Measurements from ENCODE around the gene RHBG.
"Not testable (repeated sequence)": the region's sequence is repeated elsewhere in the genome, so short reads cannot be mapped to it uniquely, and the experiment has no call there.

Gene RHBG

GRCh38 chr1:156368889-156369684 is at the start of gene RHBG:
TSS of gene RHBG (plus strand) at chr1:156369211. CDS start at chr1:156369250, 39 bp downstream.
- no peak for DNase-seq (ENCODE audit: low read depth)

GRCh38 chr1:156319664-156320063 is 49.3 kb upstream of the RHBG start:
- DNase-seq (ENCODE audit: low read depth): no peak

- no peak for DNase-seq (ENCODE audit: low read depth)
These were observed 48.5 kb upstream of the RHBG start for GRCh38 chr1:156320560-156320959.

GRCh38 chr1:156323179-156323578 is 45.8 kb upstream of the RHBG start:
- not testable (repeated sequence) for DNase-seq (ENCODE audit: low read depth)

GRCh38 chr1:156336242-156336641 is 32.8 kb upstream of the RHBG start:
- DNase-seq (ENCODE audit: low read depth): no peak

GRCh38 chr1:156337052-156337887 is 31.7 kb upstream of the RHBG start:
- DNase-seq (ENCODE audit: low read depth): no peak

GRCh38 chr1:156337888-156338179 is 31.2 kb upstream of the RHBG start:
- peak; percentile 3 for DNase-seq (ENCODE audit: low read depth)

GRCh38 chr1:156338180-156338976 is 30.6 kb upstream of the RHBG start, which contains the start of the genes CCT3 and TSACC:
TSS of gene CCT3 (minus strand) at chr1:156338292. CDS start at chr1:156338184, 108 bp downstream.
TSS of gene TSACC (plus strand) at chr1:156338526. CDS start at chr1:156339758, 1,232 bp downstream.
- DNase-seq (ENCODE audit: low read depth): peak; percentile 98

- no peak for DNase-seq (ENCODE audit: low read depth)
These were observed 26.6 kb upstream of the RHBG start for GRCh38 chr1:156342166-156342955.

- no peak for DNase-seq (ENCODE audit: low read depth)
These were observed 24.6 kb upstream of the RHBG start for GRCh38 chr1:156344409-156344808.

GRCh38 chr1:156346035-156346434 is 23.0 kb upstream of the RHBG start:
- DNase-seq (ENCODE audit: low read depth): not testable (repeated sequence)

GRCh38 chr1:156346636-156347035 is 22.4 kb upstream of the RHBG start:
- DNase-seq (ENCODE audit: low read depth): no peak

- DNase-seq (ENCODE audit: low read depth): no peak
These were observed 21.7 kb upstream of the RHBG start for GRCh38 chr1:156347331-156347730.

GRCh38 chr1:156352481-156352880 is 16.5 kb upstream of the RHBG start:
- not testable (repeated sequence) for DNase-seq (ENCODE audit: low read depth)

- DNase-seq (ENCODE audit: low read depth): no peak
These were observed 12.6 kb upstream of the RHBG start for GRCh38 chr1:156356262-156356874.

GRCh38 chr1:156356875-156357534 is 12.0 kb upstream of the RHBG start:
- DNase-seq (ENCODE audit: low read depth): peak; percentile 53

- DNase-seq (ENCODE audit: low read depth): no peak
These were observed 11.0 kb upstream of the RHBG start for GRCh38 chr1:156357977-156358376.

- DNase-seq (ENCODE audit: low read depth): no peak
These were observed 10.4 kb upstream of the RHBG start for GRCh38 chr1:156358641-156359040.

GRCh38 chr1:156359249-156359648 is 9.8 kb upstream of the RHBG start:
- no peak for DNase-seq (ENCODE audit: low read depth)

- no peak for DNase-seq (ENCODE audit: low read depth)
These were observed 9.0 kb upstream of the RHBG start for GRCh38 chr1:156359973-156360372.

Measured in activated T-helper 9 cell treated with anti-CD3 and anti-CD28 coated beads, Interleukin-2, amount 50 U/mL, for 16 hours (primary cell).